Hepatocyte (in vitro differentiated cells): ENCODE measurements around the gene MBOAT7. TPM values are rescaled to one million over a fixed set of nuclear protein-coding genes. Genes with fewer than 3 reads are reported as not detected.

Experiments used
- DNase-seq: peaks from one replicate; pipeline ENCODE4 v3.0.0-alpha.2; 2016; ENCODE audit warnings: low spot score
- H2AFZ ChIP-seq: fragments of 200-600 bp; sonication (generic); 2 replicates; pipeline ENCODE4 v1.6.0; 2016; ENCODE audit warnings: antibody characterized with exemption, mild to moderate bottlenecking
- H3K27ac ChIP-seq: fragments of 200-600 bp; sonication (generic); 2 replicates; pipeline ENCODE4 v1.5.1; 2016; ENCODE audit warnings: mild to moderate bottlenecking
- H3K27me3 ChIP-seq: fragments of 200-600 bp; sonication (generic); 2 replicates; pipeline ENCODE4 v1.6.1; 2016
- H3K36me3 ChIP-seq: fragments of 200-600 bp; sonication (generic); replicated peaks from 2 replicates; pipeline ENCODE4 v1.5.1; 2016; ENCODE audit warnings: low read depth; ENCODE audit not compliant: insufficient read depth
- H3K4me1 ChIP-seq: fragments of 200-600 bp; sonication (generic); 2 replicates; pipeline ENCODE4 v1.5.1; 2016; ENCODE audit warnings: mild to moderate bottlenecking, moderate library complexity; ENCODE audit not compliant: insufficient read depth
- H3K4me2 ChIP-seq: fragments of 200-600 bp; sonication (generic); 2 replicates; pipeline ENCODE4 v1.6.0; 2016
- H3K4me3 ChIP-seq: fragments of 200-600 bp; sonication (generic); 2 replicates; pipeline ENCODE4 v1.5.1; 2016; ENCODE audit warnings: mild to moderate bottlenecking
- H3K79me2 ChIP-seq: fragments of 200-600 bp; sonication (generic); 2 replicates; pipeline ENCODE4 v1.6.0; 2017; ENCODE audit warnings: mild to moderate bottlenecking
- H3K9me2 ChIP-seq: fragments of 200-600 bp; sonication (generic); replicated peaks from 2 replicates; pipeline ENCODE4 v1.6.0; 2017; ENCODE audit warnings: mild to moderate bottlenecking; ENCODE audit not compliant: insufficient read depth
- H3K9me3 ChIP-seq: fragments of 200-600 bp; sonication (generic); 2 replicates; pipeline ENCODE4 v1.5.1; 2016; ENCODE audit warnings: low read depth, mild to moderate bottlenecking
- H4K20me1 ChIP-seq: fragments of 200-600 bp; sonication (generic); 2 replicates; pipeline ENCODE4 v1.6.0; 2016; ENCODE audit warnings: mild to moderate bottlenecking; ENCODE audit not compliant: insufficient read depth, poor library complexity, severe bottlenecking
- CTCF ChIP-seq: fragments of 200-600 bp; sonication (generic); IDR thresholded peaks from 2 replicates; pipeline ENCODE4 v1.5.1; 2016; ENCODE audit warnings: antibody characterized with exemption, mild to moderate bottlenecking; ENCODE audit not compliant: poor library complexity
- EZH2 ChIP-seq: fragments of 200-600 bp; sonication (generic); IDR thresholded peaks from 2 replicates; pipeline ENCODE4 v1.6.1; 2016; ENCODE audit warnings: antibody characterized with exemption, mild to moderate bottlenecking, borderline replicate concordance
- EZH2phosphoT487 ChIP-seq: fragments of 200-600 bp; sonication (generic); IDR thresholded peaks from one replicate; pipeline ENCODE4 v1.6.1; 2018; ENCODE audit warnings: antibody characterized with exemption, mild to moderate bottlenecking, low read depth, moderate library complexity; ENCODE audit not compliant: unreplicated experiment, severe bottlenecking
- WGBS: methylation state at CpG from one replicate; pipeline ENCODE4 v1.1.6; 2016; ENCODE audit warnings: low lambda C conversion rate; ENCODE audit errors: missing lambda C conversion rate; 5-methylcytosine and 5-hydroxymethylcytosine counted together
- polyA plus RNA-seq: library from polyadenylated mRNA; unstranded; fragments of >200 nt; fragmentation: Nextera tagmentation; extraction: Ambion mirVana; gene quantifications from 2 replicates; pipeline ENCODE4 v1.2.1, GENCODE V29; 2016
- total RNA-seq: library from RNA; depleted of rRNA; stranded (reverse); fragments of >200 nt; gene quantifications from 2 replicates; pipeline ENCODE4 v1.2.3, GENCODE V29; 2014

The MBOAT7 gene
- total and polyA plus RNA-seq, 2 experiments from 2014 or later, result 93.5 to 179 TPM

- no peak overlapping the region for H2AFZ ChIP-seq
- H3K9me3 ChIP-seq, result no peaks in the 10 kb centered on the region
- no peak overlapping the region for H3K4me2 ChIP-seq
- H3K79me2 ChIP-seq, result peaks cover 51% of the 10 kb centered on the region
- H3K36me3 ChIP-seq, result peaks cover 7% of the 10 kb centered on the region
- H3K27me3 ChIP-seq, result no peaks in the 10 kb centered on the region
- TF ChIP-seq EZH2phosphoT487 (no peak), CTCF (no peak), EZH2 (no peak)
- peaks cover 57% of the 10 kb centered on the region for H4K20me1 ChIP-seq
- no peaks in the 10 kb centered on the region for H3K9me2 ChIP-seq
- 92% methylated on average over 3 of the region's 3 CpGs for WGBS
- H3K4me3 ChIP-seq, result no peak overlapping the region
- H3K4me1 ChIP-seq, result peaks cover 4% of the 10 kb centered on the region
- no peak overlapping the region for H3K27ac ChIP-seq
- DNase-seq, result no peak
Measured at GRCh38 chr19:54141356-54141755, 48.0 kb downstream of the MBOAT7 start.

GRCh38 chr19:54138489-54139256, 50.7 kb downstream of the MBOAT7 start:
- H3K79me2 ChIP-seq, result peaks cover 51% of the 10 kb centered on the region
- TF ChIP-seq CTCF, result no peak
- no peak for TF ChIP-seq EZH2phosphoT487
- TF ChIP-seq EZH2, result no peak

GRCh38 chr19:54137699-54138488, 51.5 kb downstream of the MBOAT7 start, which contains the start of gene CNOT3:
TSS of gene CNOT3 (plus strand) at chr19:54137762. CDS start at chr19:54142979, 5,217 bp downstream.
- Histone ChIP-seq H3K9me2 (no peaks in the 10 kb centered on the region), H3K4me3 (peak within 1 kb of the TSS; percentile 32), H3K4me2 (peak within 1 kb of the TSS; percentile 94), H3K9me3 (no peaks in the 10 kb centered on the region), H3K4me1 (peaks cover 11% of the 10 kb centered on the region), H3K27me3 (no peaks in the 10 kb centered on the region), H3K79me2 (peaks cover 51% of the 10 kb centered on the region), H4K20me1 (peaks cover 49% of the 10 kb centered on the region), H2AFZ (peak within 1 kb of the TSS; percentile 21), H3K36me3 (no peaks in the 10 kb centered on the region), H3K27ac (peak within 1 kb of the TSS; percentile 76)
- peak; percentile 50 for DNase-seq
- TF ChIP-seq EZH2phosphoT487, result no peak
- peak; percentile 12 for TF ChIP-seq CTCF
- WGBS, result 0% methylated on average over 1 of the region's 103 CpGs

More at GRCh38 chr19:54138489-54139256, 50.7 kb downstream of the MBOAT7 start:
- Histone ChIP-seq H2AFZ (no peak overlapping the region), H3K27me3 (no peaks in the 10 kb centered on the region), H4K20me1 (peaks cover 53% of the 10 kb centered on the region), H3K4me1 (peaks cover 11% of the 10 kb centered on the region), H3K4me2 (peak overlapping the region; percentile 94), H3K4me3 (peak overlapping the region; percentile 32), H3K27ac (no peak overlapping the region), H3K9me2 (no peaks in the 10 kb centered on the region), H3K9me3 (no peaks in the 10 kb centered on the region), H3K36me3 (peaks cover 4% of the 10 kb centered on the region)
- 29% methylated on average over 30 of the region's 31 CpGs for WGBS
- DNase-seq, result peak; percentile 28
